Peyer's patch (tissue), 4 donors: ENCODE measurements around the gene OR5K1.

Experiments
- CTCF ChIP-seq, 6 experiments: fragments of 450-650 bp in 4 of 6; fragments of 200-600 bp in 2 of 6; sonication (generic) in 1 of 6; IDR thresholded peaks; one replicate each; pipeline ENCODE4 v1.5.1; 2017 to 2019; ENCODE audit warnings: antibody characterized with exemption in 6 of 6, mild to moderate bottlenecking in 3 of 6, moderate library complexity in 1 of 6
- POLR2A ChIP-seq, 2 donors: fragments of 450-650 bp; IDR thresholded peaks; one replicate each; pipeline ENCODE4 v1.5.1; 2017; ENCODE audit warnings: antibody characterized with exemption in 2 of 2, mild to moderate bottlenecking in 2 of 2, moderate library complexity in 2 of 2

- TF ChIP-seq POLR2A (IDR thresholded peaks at IDR 0.05) (no peak), CTCF (IDR thresholded peaks at IDR 0.05) (no peak)
Measured at GRCh38 chr3:98504539-98504938, 41.5 kb downstream of the OR5K1 start.
